Common myeloid progenitor, CD34-positive (primary cell): ENCODE data around the gene VWF.
"Not testable (repeated sequence)": the region's sequence is repeated elsewhere in the genome, so short reads cannot be mapped to it uniquely, and the experiment has no call there.

Experiments used
- CTCF ChIA-PET: fragments of 350-600 bp; sonication (Branson Sonifier 250); formaldehyde crosslinking; loops from one replicate; lab custom pipeline; 2021; ENCODE audit warnings: antibody characterized with exemption; lab: Charles Lee
- POLR2A ChIA-PET: fragments of 350-600 bp; sonication (Branson Sonifier 250); formaldehyde crosslinking; loops from one replicate; lab custom pipeline; 2021; ENCODE audit warnings: antibody characterized with exemption; lab: Charles Lee
- DNase-seq, 3 donors: peaks; one replicate each; pipeline versions ENCODE4 v3.0.0 to v3.0.0-alpha.2; 2013
- H3K27ac ChIP-seq, 2 experiments: 1 replicate in 1 of 2; 2 replicates in 1 of 2; pipeline ENCODE4 v1.7.0; 2013; ENCODE audit warnings: inconsistent platforms in 2 of 2, low read length in 2 of 2, mild to moderate bottlenecking in 2 of 2, low read depth in 1 of 2, moderate library complexity in 1 of 2; ENCODE audit not compliant: severe bottlenecking in 2 of 2, insufficient read depth in 1 of 2, poor library complexity in 1 of 2
- H3K27me3 ChIP-seq, 5 experiments: replicated peaks in 2 of 5; 1 replicate in 3 of 5; 2 replicates in 2 of 5; pipeline versions ENCODE4 v1.6.1 to v1.7.0; 2013; ENCODE audit warnings: low read length in 4 of 5, mild to moderate bottlenecking in 2 of 5, moderate library complexity in 2 of 5, inconsistent platforms in 1 of 5; ENCODE audit not compliant: insufficient read depth in 5 of 5, control insufficient read depth in 4 of 5
- H3K36me3 ChIP-seq, 4 experiments: 1 replicate in 2 of 4; 2 replicates in 2 of 4; pipeline versions ENCODE4 v1.6.1 to v1.7.0; 2013; ENCODE audit warnings: low read length in 3 of 4, control low read depth in 1 of 4, mild to moderate bottlenecking in 1 of 4; ENCODE audit not compliant: control insufficient read depth in 4 of 4, insufficient read depth in 4 of 4
- H3K4me1 ChIP-seq, 4 experiments: 1 replicate in 3 of 4; 2 replicates in 1 of 4; pipeline versions ENCODE4 v1.6.1 to v1.7.1; 2013; ENCODE audit warnings: low read length in 3 of 4, mild to moderate bottlenecking in 3 of 4, control low read depth in 1 of 4, inconsistent platforms in 1 of 4, moderate library complexity in 1 of 4; ENCODE audit not compliant: control insufficient read depth in 4 of 4, insufficient read depth in 4 of 4; ENCODE audit errors: control extremely low read depth in 1 of 4
- H3K4me3 ChIP-seq, 7 experiments: 1 replicate in 4 of 7; 2 replicates in 3 of 7; pipeline versions ENCODE4 v1.5.1 to v1.7.0; 2013; ENCODE audit warnings: mild to moderate bottlenecking in 7 of 7, low read length in 6 of 7, moderate library complexity in 6 of 7, inconsistent platforms in 2 of 7, low read depth in 2 of 7, control low read depth in 1 of 7; ENCODE audit not compliant: insufficient read depth in 4 of 7, control insufficient read depth in 1 of 7; ENCODE audit errors: extremely low read depth in 1 of 7
- H3K9me3 ChIP-seq, 5 experiments: 1 replicate in 4 of 5; 2 replicates in 1 of 5; pipeline versions ENCODE4 v1.6.1 to v1.7.1; 2013; ENCODE audit warnings: low read length in 4 of 5, mild to moderate bottlenecking in 2 of 5, inconsistent platforms in 1 of 5, low read depth in 1 of 5, moderate library complexity in 1 of 5; ENCODE audit not compliant: control insufficient read depth in 4 of 5, insufficient read depth in 2 of 5; ENCODE audit errors: control extremely low read depth in 1 of 5
- WGBS: methylation state at CpG from one replicate; pipeline ENCODE4 v1.1.5; 2013; ENCODE audit not compliant: insufficient coverage; 5-methylcytosine and 5-hydroxymethylcytosine counted together

Gene VWF

GRCh38 chr12:6158255-6158654 lies 33.8 kb upstream of the VWF start:
- ChIA-PET POLR2A (no interaction called here), CTCF (interaction anchor here (1.1 to 2.1 kb wide), 3 partner anchors 9 to 87 kb away, joined by 3 to 7 read pairs (median 3); no protein-coding TSS in a partner anchor)
- H3K27ac ChIP-seq: no peak overlapping the region
- DNase-seq: no peak
- H3K9me3 ChIP-seq: no peaks in the 10 kb centered on the region
- 17% methylated on average over 4 of the region's 4 CpGs for WGBS
- H3K4me3 ChIP-seq: no peak overlapping the region
- no peaks in the 10 kb centered on the region for H3K27me3 ChIP-seq
- no peaks in the 10 kb centered on the region for H3K36me3 ChIP-seq
- H3K4me1 ChIP-seq: peaks cover 7 to 34% (median 25%) of the 10 kb centered on the region in 4 experiments

- 100% methylated on average over 1 of the region's 4 CpGs for WGBS
- Histone ChIP-seq H3K4me1 (peaks cover 7 to 34% (median 24%) of the 10 kb centered on the region in 4 experiments), H3K36me3 (no peaks in the 10 kb centered on the region), H3K27me3 (no peaks in the 10 kb centered on the region), H3K27ac (no peak overlapping the region), H3K9me3 (no peaks in the 10 kb centered on the region), H3K4me3 (no peak overlapping the region)
- no peak for DNase-seq
- ChIA-PET CTCF (interaction anchor here (0.7 to 2.1 kb wide), 3 partner anchors 8 to 71 kb away, joined by 3 to 7 read pairs (median 3); no protein-coding TSS in a partner anchor), POLR2A (no interaction called here)
Observed at GRCh38 chr12:6157482-6157881, 33.0 kb upstream of the VWF start.

GRCh38 chr12:6154730-6155459 lies 30.4 kb upstream of the VWF start:
- Histone ChIP-seq H3K36me3 (no peaks in the 10 kb centered on the region), H3K27ac (no peak overlapping the region), H3K9me3 (no peaks in the 10 kb centered on the region), H3K4me1 (peaks cover 7 to 16% (median 14%) of the 10 kb centered on the region in 4 experiments), H3K27me3 (no peaks in the 10 kb centered on the region), H3K4me3 (no peak overlapping the region)
- POLR2A ChIA-PET: no interaction called here
- 83% methylated on average over 10 of the region's 15 CpGs for WGBS
- DNase-seq: peak in 2 of 3 donors; percentile 47 to 54
- CTCF ChIA-PET: interaction anchor here (0.9 to 1.4 kb wide), 4 partner anchors 8 to 70 kb away, joined by 3 to 6 read pairs (median 4); no protein-coding TSS in a partner anchor

- POLR2A ChIA-PET, H3K36me3 ChIP-seq, H3K4me3 ChIP-seq, DNase-seq, H3K27ac ChIP-seq, H3K9me3 ChIP-seq, H3K27me3 ChIP-seq: not testable (repeated sequence)
- CTCF ChIA-PET: interaction anchor here (1.7 kb wide), 1 partner anchor 10 kb away, joined by 7 read pairs; no protein-coding TSS in a partner anchor
- 97% methylated on average over 13 of the region's 15 CpGs for WGBS
- H3K4me1 ChIP-seq: peaks cover 0 to 16% (median 13%) of the 10 kb centered on the region in 4 experiments
Observed at GRCh38 chr12:6148722-6149121, 24.3 kb upstream of the VWF start.

- Histone ChIP-seq H3K4me1 (peaks cover 0 to 21% (median 18%) of the 10 kb centered on the region in 4 experiments), H3K4me3 (no peak overlapping the region), H3K36me3 (no peaks in the 10 kb centered on the region), H3K27ac (no peak overlapping the region), H3K9me3 (no peaks in the 10 kb centered on the region), H3K27me3 (no peaks in the 10 kb centered on the region)
- WGBS: no CpG with 5 or more reads among the region's 2 CpGs
- ChIA-PET CTCF (no interaction called here), POLR2A (no interaction called here)
- DNase-seq: no peak
Observed at GRCh38 chr12:6148061-6148460, 23.6 kb upstream of the VWF start.

GRCh38 chr12:6146951-6147350 lies 22.5 kb upstream of the VWF start:
- Histone ChIP-seq H3K4me3 (no peak overlapping the region), H3K4me1 (peaks cover 0 to 29% (median 24%) of the 10 kb centered on the region in 4 experiments), H3K36me3 (no peaks in the 10 kb centered on the region), H3K27me3 (no peaks in the 10 kb centered on the region), H3K27ac (no peak overlapping the region), H3K9me3 (no peaks in the 10 kb centered on the region)
- WGBS: 93% methylated on average over 1 of the region's 5 CpGs
- POLR2A ChIA-PET: no interaction called here
- no peak for DNase-seq
- CTCF ChIA-PET: interaction anchor here (1.4 to 1.6 kb wide), 2 partner anchors 19 to 46 kb away, joined by 3 read pairs; no protein-coding TSS in a partner anchor

GRCh38 chr12:6146509-6146908 lies 22.0 kb upstream of the VWF start:
- no peak for DNase-seq
- Histone ChIP-seq H3K27ac (no peak overlapping the region), H3K4me1 (peaks cover under 1 to 33% (median 29%) of the 10 kb centered on the region in 4 experiments), H3K36me3 (no peaks in the 10 kb centered on the region), H3K27me3 (no peaks in the 10 kb centered on the region), H3K4me3 (no peak overlapping the region), H3K9me3 (no peaks in the 10 kb centered on the region)
- 94% methylated on average over 6 of the region's 7 CpGs for WGBS
- CTCF ChIA-PET: interaction anchor here (1.4 to 1.8 kb wide), 3 partner anchors 8 to 47 kb away, joined by 3 to 6 read pairs (median 3); no protein-coding TSS in a partner anchor
- POLR2A ChIA-PET: no interaction called here
